HG02870 (cell line): ENCODE results near the gene TMEM150C.
"Not testable (repeated sequence)": the region's sequence is repeated elsewhere in the genome, so short reads cannot be mapped to it uniquely, and the experiment has no call there.

ENCODE experiments used
- ATAC-seq: cut with Tn5 transposase; IDR thresholded peaks from one replicate; pipeline ENCODE4 v1.9.1; 2021; ENCODE audit warnings: mild to moderate bottlenecking, moderate library complexity; ENCODE audit not compliant: unreplicated experiment

Gene TMEM150C

DNA sequence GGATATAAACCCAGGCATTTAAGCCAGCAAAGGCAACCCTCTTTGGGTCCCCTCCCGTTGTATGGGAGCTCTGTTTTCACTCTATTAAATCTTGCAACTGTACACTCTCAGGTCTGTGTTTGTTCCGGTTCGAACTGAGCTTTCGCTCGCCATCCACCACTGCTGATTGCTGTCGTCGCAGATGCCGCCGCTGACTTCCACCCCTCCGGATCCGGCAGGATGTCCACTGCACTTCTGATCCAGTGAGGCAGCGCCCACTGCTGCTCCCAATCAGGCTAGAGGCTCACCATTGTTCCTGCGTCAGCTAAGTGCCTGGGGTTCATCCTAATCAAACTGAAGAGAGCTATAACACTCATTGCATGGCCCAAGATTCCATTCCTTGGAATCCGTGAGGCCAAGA is 82.2 kb downstream of the TMEM150C start:
- no peak for ATAC-seq

DNA sequence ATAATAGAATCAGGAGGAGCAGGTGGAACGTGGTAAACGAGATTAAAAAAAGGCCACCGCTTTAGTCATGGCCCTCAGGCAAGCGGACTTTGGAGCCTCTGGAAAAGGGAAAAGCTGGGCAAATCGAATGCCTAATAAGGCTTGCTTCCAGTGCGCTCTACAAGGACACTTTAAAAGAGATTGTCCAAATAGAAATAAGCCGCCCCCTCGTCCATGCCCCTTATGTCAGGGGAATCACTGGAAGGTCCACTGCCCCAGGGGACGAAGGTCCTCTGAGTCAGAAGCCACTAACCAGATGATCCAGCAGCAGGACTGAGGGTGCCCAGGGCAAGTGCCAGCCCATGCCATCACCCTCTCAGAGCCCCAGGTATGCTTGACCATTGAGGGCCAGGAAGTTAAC is 84.3 kb downstream of the TMEM150C start:
- ATAC-seq, result not testable (repeated sequence)

DNA sequence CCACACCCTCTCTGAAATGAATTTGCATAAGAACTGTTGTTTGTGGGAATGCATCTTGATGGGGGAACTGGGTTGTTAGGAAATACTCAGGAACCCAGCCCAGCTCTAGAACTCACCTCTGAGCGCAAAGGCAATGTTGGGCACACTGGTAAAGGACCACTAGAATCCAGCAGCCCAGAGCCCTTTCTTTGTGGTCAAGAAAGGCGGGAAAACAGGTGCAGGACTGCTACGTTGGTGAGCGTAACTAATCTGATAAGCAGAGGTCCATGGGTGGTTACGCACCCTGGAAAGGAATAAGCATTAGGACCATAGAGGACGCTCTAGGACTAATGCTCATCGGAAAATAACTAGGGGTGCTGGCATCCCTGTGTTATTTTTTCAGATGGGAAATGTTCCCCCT is 85.9 kb downstream of the TMEM150C start:
- not testable (repeated sequence) for ATAC-seq

DNA sequence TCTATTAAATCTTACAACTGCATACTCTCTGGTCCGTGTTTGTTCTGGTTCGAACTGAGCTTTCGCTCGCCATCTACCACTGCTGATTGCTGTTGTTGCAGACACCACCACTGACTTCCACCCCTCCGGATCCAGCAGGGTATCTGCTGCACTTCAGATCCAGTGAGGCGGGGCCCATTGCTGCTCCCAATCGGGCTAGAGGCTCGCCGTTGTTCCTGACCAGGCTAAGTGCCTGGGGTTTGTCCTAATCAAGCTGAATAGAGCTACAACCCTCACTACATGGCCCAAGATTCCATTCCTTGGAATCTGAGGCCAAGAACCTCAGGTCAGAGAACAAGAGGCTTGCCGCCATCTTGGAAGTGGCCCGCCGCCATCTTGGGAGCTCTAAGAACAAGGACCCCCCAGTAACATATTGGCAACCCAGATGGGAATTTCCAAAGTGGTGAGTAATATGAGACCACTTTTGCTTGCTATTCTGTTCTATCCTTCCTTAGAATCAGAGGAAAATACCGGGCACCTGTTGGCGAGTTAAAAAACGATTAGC is 88.1 kb downstream of the TMEM150C start:
- no peak for ATAC-seq

DNA sequence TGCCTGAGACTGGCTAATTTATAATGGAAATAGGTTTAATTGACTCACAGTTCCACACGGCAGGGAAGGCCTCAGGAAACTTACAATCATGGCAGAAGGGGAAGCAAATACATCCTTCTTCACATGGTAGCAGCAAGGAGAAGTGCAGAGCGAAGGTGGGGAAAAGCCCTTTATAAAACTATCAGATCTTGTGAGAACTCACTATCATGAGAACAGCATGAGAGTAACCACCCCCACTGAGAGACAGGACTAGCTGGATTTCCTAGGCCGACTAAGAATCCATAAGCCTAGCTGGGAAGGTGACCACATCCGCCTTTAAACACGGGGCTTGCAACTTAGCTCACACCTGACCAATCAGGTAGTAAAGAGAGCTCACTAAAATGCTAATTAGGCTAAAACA is 88.7 kb downstream of the TMEM150C start:
- ATAC-seq, result not testable (repeated sequence)

DNA sequence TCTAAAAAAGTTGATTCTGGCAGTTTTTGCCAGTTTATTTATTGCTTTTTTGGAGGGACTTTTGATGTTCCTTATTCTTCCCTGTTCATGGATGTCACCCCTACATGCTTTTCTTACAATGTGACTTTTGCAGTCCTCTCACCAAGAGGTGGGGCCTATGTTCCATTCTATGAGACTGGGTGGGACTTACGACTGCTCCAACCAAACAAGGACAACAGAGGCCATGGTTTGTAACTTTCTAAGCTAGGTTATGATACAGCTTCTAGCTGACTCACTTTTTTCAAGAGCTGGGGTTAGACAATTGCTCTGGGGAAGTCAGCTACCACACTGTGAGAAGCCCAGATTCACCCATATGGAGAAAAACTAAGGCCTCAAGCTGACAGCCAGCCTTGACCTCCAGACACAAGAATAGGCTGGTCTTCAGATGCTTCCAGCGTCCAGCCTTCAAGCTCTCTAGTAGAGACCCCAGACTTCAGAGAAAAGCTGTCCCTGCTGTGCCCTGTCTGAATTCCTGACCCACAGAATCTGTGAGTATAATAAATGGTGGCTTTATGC is 91.9 kb downstream of the TMEM150C start:
- no peak for ATAC-seq

DNA sequence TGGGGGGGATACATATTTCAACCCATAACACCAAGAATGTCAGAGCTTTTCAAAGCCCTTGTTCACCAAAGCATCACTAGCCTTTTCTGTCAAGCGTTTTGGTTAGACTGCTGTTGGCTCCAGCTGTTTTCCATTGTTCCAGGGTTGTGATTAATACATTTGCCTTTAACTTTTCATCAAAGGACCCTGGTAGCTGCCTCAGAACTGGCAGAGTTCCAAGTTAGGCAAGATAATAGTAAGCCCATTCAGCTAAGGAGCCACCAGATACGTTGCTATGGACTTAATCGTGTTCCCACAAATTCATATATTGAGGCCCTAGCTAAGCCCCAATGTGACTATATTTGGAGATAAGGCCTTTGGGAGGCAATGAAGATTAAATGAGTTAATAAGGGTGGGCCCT is 94.3 kb downstream of the TMEM150C start:
- no peak for ATAC-seq

DNA sequence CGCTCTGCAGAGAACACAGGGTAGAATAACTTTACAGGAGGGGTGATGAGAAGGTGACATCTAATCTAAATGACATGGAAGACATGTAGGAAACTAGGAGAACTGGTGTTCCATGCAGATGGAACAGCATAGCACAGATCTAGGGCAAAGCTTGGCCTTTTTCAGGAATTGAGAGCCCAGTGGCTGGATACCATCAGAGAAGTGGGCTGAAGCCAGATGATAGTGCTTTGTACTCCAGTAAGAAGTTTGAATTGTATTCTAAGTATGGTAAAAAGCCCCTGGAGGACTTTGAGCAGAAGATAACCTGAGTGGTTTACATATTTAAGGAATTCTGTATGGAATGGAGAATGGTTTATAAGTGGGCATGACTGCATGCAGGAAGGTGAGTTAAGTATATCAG is 98.6 kb downstream of the TMEM150C start:
- no peak for ATAC-seq

DNA sequence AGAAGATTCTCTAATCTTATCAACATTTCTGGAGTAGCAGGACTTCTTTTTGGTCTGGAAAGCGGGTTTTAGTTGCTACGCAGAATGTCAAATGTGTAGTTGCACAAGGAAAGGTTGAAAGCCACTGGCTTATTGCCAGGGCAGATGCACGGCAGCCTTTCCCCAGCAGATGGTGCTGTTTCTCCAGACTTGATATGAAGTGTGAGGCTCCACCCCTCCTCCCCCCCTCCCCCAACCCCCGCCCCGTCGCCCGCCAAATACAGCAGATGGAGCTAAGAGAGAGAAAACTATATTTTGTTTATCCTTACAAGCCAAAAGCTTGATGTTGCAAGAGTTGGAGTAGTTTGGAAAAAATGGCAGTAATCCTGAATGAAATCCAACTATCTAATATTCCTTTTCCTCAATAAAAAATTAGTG is 99.4 kb downstream of the TMEM150C start:
- ATAC-seq, result peak; percentile 73

DNA sequence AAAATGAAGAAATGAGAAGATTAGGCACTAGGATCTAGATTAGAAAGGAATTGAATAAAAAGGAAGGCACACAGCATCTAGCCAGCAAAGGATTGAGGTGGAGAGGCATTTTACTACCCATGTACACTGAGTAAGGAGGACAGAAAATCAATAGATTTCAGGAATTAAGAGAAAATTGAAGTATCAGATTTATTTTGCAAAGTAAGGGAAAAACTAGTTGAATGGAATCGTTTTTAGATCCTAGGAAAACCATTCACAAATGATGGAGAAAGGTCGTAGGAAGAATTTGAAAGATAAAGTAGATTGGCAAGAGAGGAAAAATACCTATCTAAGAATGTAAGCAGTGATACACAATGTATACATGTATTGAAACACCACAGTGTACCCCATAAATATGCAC is 100.1 kb downstream of the TMEM150C start:
- ATAC-seq, result no peak

DNA sequence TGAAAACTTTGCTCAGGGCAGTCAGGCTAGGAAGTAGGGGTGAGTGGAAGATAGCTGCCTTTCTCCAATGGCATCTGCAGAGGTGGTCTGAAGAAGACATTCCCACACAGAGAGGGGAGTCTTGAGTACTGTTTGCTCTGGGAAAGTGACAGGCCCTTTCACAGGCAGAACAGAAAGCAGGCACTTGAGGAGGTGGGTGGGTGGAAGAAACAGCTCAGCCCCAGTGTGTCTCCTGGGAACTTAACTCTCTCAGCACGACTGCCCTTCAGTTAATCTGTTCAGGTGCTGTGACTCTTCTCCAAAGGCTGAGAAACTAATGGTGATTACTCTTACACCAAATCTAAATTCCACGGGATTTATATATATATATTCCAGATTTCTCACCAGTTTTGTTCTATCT is 103.1 kb downstream of the TMEM150C start:
- no peak for ATAC-seq

DNA sequence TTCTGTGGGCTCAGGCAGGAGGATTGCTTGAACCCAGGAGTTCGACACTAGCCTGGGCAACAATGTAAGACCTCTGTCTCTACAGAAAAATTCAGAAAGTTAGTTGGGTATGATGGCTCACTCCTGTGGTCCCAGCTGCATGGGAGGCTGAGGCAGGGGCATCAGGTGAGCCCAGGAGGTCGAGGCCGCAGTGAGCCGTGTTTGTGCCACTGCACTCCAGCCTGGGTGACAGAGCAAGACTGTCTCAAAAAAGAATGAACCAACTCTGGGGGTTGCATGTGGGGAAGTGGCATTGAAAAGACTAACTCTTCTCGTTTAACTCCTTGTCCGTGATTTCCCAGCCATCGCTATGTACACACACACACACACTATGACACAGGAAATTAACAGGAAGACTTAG is 104.5 kb downstream of the TMEM150C start:
- ATAC-seq, result no peak

DNA sequence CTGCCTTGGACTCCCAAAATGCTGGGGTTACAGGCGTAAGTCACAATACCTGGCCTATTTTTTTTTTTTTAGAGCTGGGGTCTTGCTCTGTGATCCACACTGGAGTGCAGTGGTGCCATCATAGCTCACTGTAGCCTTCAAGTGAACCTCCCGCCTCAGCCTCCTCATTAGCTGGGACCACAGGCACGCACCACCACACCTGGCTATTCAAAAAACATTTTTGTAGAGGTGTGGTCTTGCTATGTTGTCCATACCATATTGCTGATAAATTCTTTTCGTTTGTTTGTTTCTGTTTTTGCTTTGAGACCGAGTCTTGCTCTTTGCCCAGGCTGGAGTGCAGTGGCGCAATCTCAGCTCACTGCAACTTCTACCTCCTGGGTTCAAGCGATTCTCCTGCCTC is 109.8 kb downstream of the TMEM150C start:
- no peak for ATAC-seq

DNA sequence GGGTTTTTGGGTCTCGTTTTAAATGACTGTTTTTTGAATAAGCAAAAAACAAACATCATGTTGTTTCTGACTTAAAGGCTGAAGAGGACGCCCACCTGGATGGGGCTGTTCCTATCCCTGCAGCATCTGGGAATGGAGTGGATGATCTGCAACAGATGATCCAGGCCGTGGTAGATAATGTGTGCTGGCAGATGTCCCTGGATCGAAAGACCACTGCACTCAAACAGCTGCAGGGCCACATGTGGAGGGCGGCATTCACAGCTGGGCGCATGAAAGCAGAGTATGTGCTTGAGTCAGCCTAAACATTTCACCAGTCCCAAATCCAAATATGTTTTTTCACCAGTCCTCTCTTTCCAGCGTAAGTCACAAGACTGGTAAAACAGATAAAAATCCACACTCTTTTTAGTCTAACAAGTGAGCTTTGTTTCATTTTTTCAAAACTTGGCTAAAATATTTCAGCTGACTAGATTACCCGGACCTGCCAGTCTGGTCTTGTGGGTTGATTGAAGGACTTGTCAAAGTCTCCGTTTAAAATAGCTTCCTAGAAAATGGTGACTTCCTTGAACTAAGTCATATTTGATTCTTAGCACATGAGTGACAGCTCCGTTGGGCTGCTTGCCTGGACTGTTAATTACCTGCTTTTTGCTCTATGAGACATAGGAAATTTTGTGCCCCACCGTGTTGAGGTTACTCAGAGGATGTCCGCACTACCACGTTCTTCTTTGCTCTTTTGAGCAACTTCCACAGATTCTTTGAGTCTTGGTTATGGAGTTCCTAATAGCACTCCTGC is 110.6 kb downstream of the TMEM150C start:
- ATAC-seq, result no peak

DNA sequence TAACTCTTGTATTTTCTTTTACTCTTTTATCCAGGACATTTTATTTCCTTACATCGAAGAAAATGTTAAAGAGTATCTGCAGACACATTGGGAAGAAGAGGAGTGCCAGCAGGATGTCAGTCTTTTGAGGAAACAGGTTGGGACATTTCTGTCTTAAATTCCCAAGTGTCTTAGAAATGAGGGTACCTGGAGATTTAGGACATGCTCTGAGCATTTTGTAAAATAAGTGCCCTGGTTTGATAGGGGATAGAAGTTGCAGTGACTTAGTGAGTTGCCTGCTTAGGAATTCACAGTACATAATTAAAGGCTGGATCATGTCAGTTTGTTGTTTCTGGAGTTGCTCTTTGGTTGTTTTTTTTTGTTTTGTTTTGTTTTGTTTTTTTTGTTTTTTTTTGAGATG is 113.9 kb downstream of the TMEM150C start:
- no peak for ATAC-seq

DNA sequence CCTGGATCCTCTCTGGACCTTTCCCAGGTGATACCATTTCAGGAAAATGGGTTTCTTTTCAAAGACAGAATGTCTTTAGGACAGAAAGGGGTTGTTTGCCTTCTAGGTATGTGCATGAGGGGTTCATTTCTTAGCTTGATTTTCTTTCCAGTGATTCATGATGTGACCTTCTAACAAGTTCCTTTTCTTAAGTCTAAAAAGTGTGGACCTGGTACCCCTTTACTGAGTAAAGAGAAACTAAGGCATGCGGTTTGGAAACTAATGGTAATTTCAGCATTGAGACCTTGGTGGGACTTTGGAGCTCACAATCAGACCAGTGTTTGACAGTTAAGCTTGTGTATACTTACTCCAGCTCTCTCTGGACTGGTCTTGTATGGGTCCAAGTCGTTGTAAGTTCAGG is 122.7 kb downstream of the TMEM150C start:
- ATAC-seq, result no peak

DNA sequence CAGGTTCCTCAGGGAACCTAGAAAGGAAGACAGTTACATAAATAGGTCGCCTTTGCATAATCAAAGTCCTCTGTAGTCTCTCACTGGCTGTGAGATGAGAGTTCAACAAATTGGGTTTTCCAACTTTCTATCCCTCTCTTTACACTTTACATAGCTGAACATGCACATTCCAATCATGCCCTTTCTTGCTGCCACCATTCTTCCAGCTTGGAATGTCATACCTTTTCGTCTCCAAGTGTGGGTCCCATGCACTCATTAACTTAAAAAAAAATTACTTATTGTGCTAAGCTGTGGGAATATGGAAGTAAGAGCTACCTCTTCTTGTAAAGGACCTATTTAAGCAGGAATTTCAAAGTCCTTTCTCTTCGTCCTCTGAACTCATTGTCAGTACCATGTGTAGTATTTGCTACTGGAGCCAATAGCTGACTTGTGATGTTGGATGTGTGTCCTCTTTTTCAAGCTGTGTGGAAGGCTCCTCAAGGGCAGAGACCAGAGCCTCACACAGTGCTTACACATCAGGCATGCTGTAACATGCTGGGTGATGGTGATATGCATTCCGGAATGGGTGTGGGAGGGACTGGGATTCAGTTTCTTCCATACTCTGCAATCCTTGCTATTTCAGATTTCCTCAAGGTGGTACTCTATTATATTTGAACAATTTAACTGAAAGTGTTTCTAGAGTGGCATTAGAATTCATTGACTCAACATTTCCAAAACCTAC is 124.3 kb downstream of the TMEM150C start:
- no peak for ATAC-seq

DNA sequence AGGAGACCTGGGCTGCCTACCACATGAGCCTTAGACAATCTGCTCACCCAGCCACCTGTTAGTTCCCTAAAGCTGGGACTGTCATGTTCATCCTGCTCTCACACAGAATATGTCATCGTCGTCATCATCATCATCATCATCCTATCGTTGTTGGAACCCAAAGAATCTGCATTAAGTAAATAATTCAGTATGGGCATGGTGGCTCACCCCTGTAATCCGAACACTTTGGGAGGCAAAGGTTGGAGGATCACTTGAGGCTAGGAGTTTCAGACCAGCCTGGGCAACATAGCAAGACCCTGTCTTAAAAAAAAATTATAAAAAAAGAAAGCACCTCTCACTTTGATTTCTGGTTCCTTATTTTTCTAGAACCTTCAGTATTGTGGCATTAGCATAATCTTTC is 125.0 kb downstream of the TMEM150C start:
- ATAC-seq, result no peak

DNA sequence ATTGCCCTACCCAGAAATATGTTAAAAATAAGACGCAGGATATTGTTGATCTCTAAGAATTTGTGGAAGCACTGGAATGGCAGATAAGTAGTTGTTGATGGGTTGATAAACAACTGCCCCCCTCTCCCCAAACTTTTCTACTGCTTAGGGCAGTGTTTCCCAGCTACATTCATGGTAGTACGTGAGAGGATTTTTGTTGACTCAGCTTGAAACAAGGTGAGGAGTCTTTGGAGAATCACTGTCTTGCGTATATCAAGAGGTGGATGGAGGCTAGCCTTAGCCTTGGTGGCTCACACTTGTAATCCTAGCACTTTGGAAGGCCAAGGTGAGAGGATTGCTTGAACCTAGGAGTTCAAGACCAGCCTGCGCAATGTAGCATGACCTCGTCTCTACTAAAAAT is 125.7 kb downstream of the TMEM150C start:
- no peak for ATAC-seq

DNA sequence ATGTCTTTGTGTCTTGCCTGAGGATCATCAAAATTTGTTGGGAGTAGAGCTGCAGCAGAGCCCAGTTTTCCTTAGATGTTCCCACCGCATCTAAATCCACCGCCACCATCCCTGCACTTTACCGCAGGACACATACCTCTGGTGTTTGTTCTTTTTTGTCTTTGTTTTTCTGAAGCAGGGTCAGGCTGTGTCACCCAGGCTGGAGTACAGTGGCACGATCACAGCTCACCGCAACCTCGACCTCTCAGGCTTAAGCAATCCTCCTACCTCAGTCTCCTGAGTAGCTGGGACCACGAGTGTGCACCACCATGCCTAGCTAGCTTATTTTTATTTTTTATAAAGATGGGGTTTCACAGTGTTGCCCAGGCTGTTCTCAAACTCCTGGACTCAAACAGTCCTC is 126.8 kb downstream of the TMEM150C start:
- ATAC-seq, result no peak

DNA sequence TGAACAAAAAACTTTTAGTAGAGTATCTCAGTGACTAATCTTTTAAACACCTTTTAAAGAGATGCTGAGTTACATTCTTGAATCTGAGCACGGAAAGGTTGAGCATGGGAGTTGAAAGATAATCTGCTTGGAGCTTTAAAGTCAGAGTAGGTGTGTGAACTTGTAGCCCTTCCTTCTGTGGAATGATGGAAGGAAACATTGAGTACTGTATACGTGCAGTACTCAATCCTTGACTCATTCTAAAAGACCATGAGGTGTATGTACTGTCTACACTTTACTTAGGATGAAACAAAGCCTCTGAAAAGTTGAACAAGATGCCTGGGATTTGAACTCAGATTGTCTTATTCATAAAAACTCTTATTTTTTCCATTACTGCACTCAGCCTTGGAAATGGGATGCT is 128.0 kb downstream of the TMEM150C start:
- ATAC-seq, result no peak
